Esophagus muscularis mucosa (tissue), 4 donors: Measurements from ENCODE around the gene AWAT2. TPM values are rescaled to one million over a fixed set of nuclear protein-coding genes. Genes with fewer than 3 reads are reported as not detected.

ENCODE experiments used
- DNase-seq: peaks from one replicate; pipeline ENCODE4 v3.0.0-alpha.2; 2017; ENCODE audit errors: extremely low spot score
- H3K27ac ChIP-seq, 4 donors: fragments of 200-600 bp; sonication (generic); replicated peaks in 1 of 4; 1 replicate in 3 of 4; 2 replicates in 1 of 4; pipeline ENCODE4 v1.5.1; 2016 to 2019; ENCODE audit warnings: mild to moderate bottlenecking in 1 of 4
- H3K27me3 ChIP-seq, 4 donors: fragments of 200-600 bp; sonication (generic); one replicate each; pipeline versions ENCODE4 v1.5.1 to v1.6.0; 2016 to 2019
- H3K36me3 ChIP-seq, 4 donors: fragments of 200-600 bp; sonication (generic); one replicate each; pipeline ENCODE4 v1.5.1; 2016 to 2019
- H3K4me1 ChIP-seq, 4 donors: fragments of 200-600 bp; sonication (generic); one replicate each; pipeline ENCODE4 v1.5.1; 2016 to 2019
- H3K4me3 ChIP-seq, 4 donors: fragments of 200-600 bp; sonication (generic); 1 replicate in 2 of 4; 2 replicates in 2 of 4; pipeline ENCODE4 v1.5.1; 2016 to 2019; ENCODE audit warnings: mild to moderate bottlenecking in 4 of 4, moderate library complexity in 1 of 4
- H3K9me3 ChIP-seq, 4 donors: fragments of 200-600 bp; sonication (generic); 1 replicate in 3 of 4; 2 replicates in 1 of 4; pipeline ENCODE4 v1.5.1; 2016 to 2019
- CTCF ChIP-seq, 3 experiments: fragments of 200-600 bp in 2 of 3; fragments of 450-650 bp in 1 of 3; sonication (generic) in 2 of 3; IDR thresholded peaks; one replicate each; pipeline ENCODE4 v1.5.1; 2017 to 2019; ENCODE audit warnings: antibody characterized with exemption in 3 of 3, mild to moderate bottlenecking in 2 of 3, moderate library complexity in 1 of 3
- EP300 ChIP-seq: sonication (generic); formaldehyde crosslinking; IDR thresholded peaks from one replicate; pipeline ENCODE4 v1.6.1; 2017; ENCODE audit warnings: antibody characterized with exemption
- POLR2A ChIP-seq: fragments of 450-650 bp; IDR thresholded peaks from one replicate; pipeline ENCODE4 v1.6.1; 2017; ENCODE audit warnings: antibody characterized with exemption, moderate library complexity, mild to moderate bottlenecking, low read depth
- POLR2AphosphoS5 ChIP-seq, 2 donors: sonication (generic); formaldehyde crosslinking; IDR thresholded peaks; one replicate each; pipeline ENCODE4 v1.6.1; 2017; ENCODE audit warnings: antibody characterized with exemption in 2 of 2
- WGBS: methylation state at CpG from one replicate; pipeline ENCODE4 v1.1.5; 2018; 5-methylcytosine and 5-hydroxymethylcytosine counted together
- intact Hi-C: fragments of 100-400 bp; cut with DNase I; formaldehyde crosslinking; loops from one replicate; pipeline ENCODE4 v1.15.1; 2023
- total RNA-seq, 4 donors: library from RNA; depleted of rRNA; stranded (reverse); fragments of >200 nt; gene quantifications; one replicate each; pipeline versions ENCODE4 v1.1.0 to v1.2.1, GENCODE V29; 2016

Gene AWAT2
- total RNA-seq, 4 donors from 2014 or later: not detected

- H3K4me3 ChIP-seq: no peak overlapping the region
- DNase-seq: no peak
- TF ChIP-seq POLR2A (no peak), POLR2AphosphoS5 (IDR thresholded peaks at IDR 0.05) (no peak), CTCF (IDR thresholded peaks at IDR 0.05) (no peak), EP300 (no peak)
- H3K9me3 ChIP-seq: no peaks in the 10 kb centered on the region
- peaks cover 0 to 5% (median 0%) of the 10 kb centered on the region in 4 donors for H3K27me3 ChIP-seq
- 88% methylated on average over 4 of the region's 4 CpGs for WGBS
- H3K36me3 ChIP-seq: no peaks in the 10 kb centered on the region
- no peak overlapping the region for H3K27ac ChIP-seq
- H3K4me1 ChIP-seq: no peaks in the 10 kb centered on the region
- intact Hi-C loops: no loop called here
Measured at GRCh38 chrX:70044541-70045245, 5.0 kb downstream of the AWAT2 start.

GRCh38 chrX:70043685-70044084 lies 6.1 kb downstream of the AWAT2 start:
- H3K4me3 ChIP-seq: no peak overlapping the region
- no peaks in the 10 kb centered on the region for H3K36me3 ChIP-seq
- WGBS: 83% methylated on average over 5 of the region's 9 CpGs
- DNase-seq: no peak
- H3K4me1 ChIP-seq: no peaks in the 10 kb centered on the region
- no peak for TF ChIP-seq POLR2A
- TF ChIP-seq EP300: no peak
- no peak for TF ChIP-seq CTCF (IDR thresholded peaks at IDR 0.05)
- no peak for TF ChIP-seq POLR2AphosphoS5 (IDR thresholded peaks at IDR 0.05)
- H3K27ac ChIP-seq: no peak overlapping the region
- no peaks in the 10 kb centered on the region for H3K27me3 ChIP-seq
- intact Hi-C loops: no loop called here
- H3K9me3 ChIP-seq: no peaks in the 10 kb centered on the region

GRCh38 chrX:70042399-70043371 lies 7.1 kb downstream of the AWAT2 start:
- Histone ChIP-seq H3K9me3 (no peaks in the 10 kb centered on the region), H3K36me3 (no peaks in the 10 kb centered on the region), H3K27me3 (no peaks in the 10 kb centered on the region), H3K4me3 (no peak overlapping the region), H3K4me1 (no peaks in the 10 kb centered on the region), H3K27ac (no peak overlapping the region)
- WGBS: 78% methylated on average over 11 of the region's 11 CpGs
- intact Hi-C loops: no loop called here
- no peak for TF ChIP-seq EP300
- TF ChIP-seq POLR2A: no peak
- TF ChIP-seq CTCF (IDR thresholded peaks at IDR 0.05): no peak
- TF ChIP-seq POLR2AphosphoS5 (IDR thresholded peaks at IDR 0.05): no peak
- DNase-seq: no peak

GRCh38 chrX:70041993-70042392 lies 7.7 kb downstream of the AWAT2 start:
- Histone ChIP-seq H3K9me3 (no peaks in the 10 kb centered on the region), H3K4me1 (no peaks in the 10 kb centered on the region), H3K36me3 (no peaks in the 10 kb centered on the region), H3K27ac (no peak overlapping the region), H3K27me3 (no peaks in the 10 kb centered on the region), H3K4me3 (no peak overlapping the region)
- DNase-seq: no peak
- no peak for TF ChIP-seq POLR2A
- no peak for TF ChIP-seq EP300
- no peak for TF ChIP-seq POLR2AphosphoS5 (IDR thresholded peaks at IDR 0.05)
- TF ChIP-seq CTCF (IDR thresholded peaks at IDR 0.05): no peak
- intact Hi-C loops: no loop called here
- 85% methylated on average over 6 of the region's 6 CpGs for WGBS
